Fibroblast of villous mesenchyme (primary cell): Measurements from ENCODE around the gene HSD11B2. TPM values are rescaled to one million over a fixed set of nuclear protein-coding genes. Genes with fewer than 3 reads are reported as not detected.
A peak's percentile ranks its signal among the peaks of the same experiment; 100 is the strongest.

Source experiments
- DNase-seq: peaks from one replicate; pipeline ENCODE4 v3.0.0-alpha.2; 2010; ENCODE audit warnings: low read depth
- H3K4me3 ChIP-seq: 2 replicates; pipeline ENCODE4 v1.5.1; 2011; ENCODE audit warnings: low read depth, mild to moderate bottlenecking, low read length
- total RNA-seq: library from RNA; depleted of rRNA; stranded (reverse); fragments of >200 nt; gene quantifications from 2 replicates; pipeline ENCODE4 v1.2.3, GENCODE V29; 2012
- TF ChIP-seq, protein P1 (sequence below): IDR thresholded peaks from 2 replicates; pipeline ENCODE4 v1.5.1; 2012; ENCODE audit warnings: low read depth, mild to moderate bottlenecking, low read length; ENCODE audit not compliant: insufficient read depth

Gene HSD11B2
- total RNA-seq, 1 donor, result not detected

DNA sequence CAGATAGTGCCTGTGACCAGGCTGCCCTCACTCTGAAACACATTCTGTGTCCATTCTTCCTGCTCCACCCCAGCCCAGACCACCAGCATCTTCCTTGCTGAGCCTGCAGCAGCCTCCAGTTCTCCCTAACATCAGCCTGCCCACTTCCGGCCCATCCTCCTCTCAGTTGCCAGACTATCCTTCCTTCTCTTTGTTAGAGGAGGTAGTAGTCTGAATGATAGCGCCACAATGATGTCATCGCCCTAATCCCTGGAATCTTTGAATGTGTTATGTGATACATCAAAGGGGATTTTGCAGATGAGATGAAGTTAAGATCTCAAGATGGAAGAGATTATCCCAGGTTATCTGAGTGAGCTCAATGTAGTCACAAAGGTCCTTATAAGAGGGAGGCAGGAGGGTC lies 11.4 kb upstream of the HSD11B2 start:
- no peak overlapping the region for H3K4me3 ChIP-seq
- DNase-seq, result no peak
- TF ChIP-seq, protein P1, sequence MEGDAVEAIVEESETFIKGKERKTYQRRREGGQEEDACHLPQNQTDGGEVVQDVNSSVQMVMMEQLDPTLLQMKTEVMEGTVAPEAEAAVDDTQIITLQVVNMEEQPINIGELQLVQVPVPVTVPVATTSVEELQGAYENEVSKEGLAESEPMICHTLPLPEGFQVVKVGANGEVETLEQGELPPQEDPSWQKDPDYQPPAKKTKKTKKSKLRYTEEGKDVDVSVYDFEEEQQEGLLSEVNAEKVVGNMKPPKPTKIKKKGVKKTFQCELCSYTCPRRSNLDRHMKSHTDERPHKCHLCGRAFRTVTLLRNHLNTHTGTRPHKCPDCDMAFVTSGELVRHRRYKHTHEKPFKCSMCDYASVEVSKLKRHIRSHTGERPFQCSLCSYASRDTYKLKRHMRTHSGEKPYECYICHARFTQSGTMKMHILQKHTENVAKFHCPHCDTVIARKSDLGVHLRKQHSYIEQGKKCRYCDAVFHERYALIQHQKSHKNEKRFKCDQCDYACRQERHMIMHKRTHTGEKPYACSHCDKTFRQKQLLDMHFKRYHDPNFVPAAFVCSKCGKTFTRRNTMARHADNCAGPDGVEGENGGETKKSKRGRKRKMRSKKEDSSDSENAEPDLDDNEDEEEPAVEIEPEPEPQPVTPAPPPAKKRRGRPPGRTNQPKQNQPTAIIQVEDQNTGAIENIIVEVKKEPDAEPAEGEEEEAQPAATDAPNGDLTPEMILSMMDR, result no peak

DNA sequence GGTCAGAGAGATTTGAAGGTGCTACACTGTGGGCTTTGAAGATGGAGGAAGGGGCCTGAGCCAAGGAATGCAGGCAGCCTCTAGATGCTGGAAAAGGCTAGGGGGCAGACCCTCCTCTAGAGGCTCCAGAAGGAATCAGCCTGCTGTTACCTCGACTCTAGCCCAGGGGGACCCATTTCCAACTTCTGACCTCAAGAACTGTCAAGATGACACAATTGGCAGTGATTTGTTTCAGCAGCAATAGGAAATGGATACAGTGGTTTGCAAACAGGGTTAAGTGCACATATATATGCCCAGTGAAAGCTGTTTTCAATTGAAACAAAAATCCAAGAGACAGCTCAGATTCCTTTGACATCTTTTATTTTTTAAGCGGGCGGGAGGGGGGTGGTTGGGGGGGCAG lies 11.0 kb upstream of the HSD11B2 start:
- no peak overlapping the region for H3K4me3 ChIP-seq
- TF ChIP-seq, protein P1, result no peak
- DNase-seq, result no peak

DNA sequence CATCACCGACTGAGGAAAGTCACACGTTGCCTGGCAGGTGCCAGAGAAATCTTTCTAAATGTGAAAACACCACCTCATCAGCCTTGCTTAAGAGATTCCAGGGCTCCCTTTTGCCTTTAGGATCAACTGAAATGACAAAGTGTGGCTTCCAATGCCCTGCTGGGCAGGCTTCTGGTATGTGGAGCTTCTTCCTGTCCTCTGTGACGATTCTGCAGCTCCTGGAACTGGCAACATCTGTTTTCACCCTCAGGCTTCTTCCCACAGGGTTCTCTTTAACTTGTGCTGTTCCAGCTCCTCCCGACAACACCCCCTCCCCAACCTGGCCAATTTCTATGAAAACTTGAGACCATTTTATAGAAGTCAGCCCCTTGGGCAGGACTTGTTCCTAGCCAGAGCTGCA lies 9.9 kb upstream of the HSD11B2 start:
- DNase-seq, result no peak
- TF ChIP-seq, protein P1, result no peak

DNA sequence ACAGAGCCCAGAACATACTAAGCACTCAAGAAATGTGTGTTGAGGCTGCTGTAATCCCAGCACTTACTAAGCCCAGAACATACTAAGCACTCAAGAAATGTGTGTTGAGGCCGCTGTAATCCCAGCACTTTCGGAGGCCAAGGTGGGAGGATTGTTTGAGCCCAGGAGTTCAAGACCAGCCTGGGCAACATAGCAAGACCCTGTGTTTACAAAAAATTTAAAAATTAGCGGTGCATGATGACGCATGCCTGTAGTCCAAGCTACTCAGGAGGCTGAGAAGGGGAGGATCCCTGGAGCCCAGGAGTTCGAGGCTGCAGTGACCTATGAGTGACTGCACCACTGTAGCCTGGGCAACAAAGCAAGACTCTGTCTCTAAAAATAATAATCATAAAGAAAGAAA lies 7.9 kb upstream of the HSD11B2 start:
- TF ChIP-seq, protein P1, result no peak
- no peak for DNase-seq
- no peak overlapping the region for H3K4me3 ChIP-seq

More for the DNA sequence above, 9.9 kb upstream of the HSD11B2 start:
- no peak overlapping the region for H3K4me3 ChIP-seq

DNA sequence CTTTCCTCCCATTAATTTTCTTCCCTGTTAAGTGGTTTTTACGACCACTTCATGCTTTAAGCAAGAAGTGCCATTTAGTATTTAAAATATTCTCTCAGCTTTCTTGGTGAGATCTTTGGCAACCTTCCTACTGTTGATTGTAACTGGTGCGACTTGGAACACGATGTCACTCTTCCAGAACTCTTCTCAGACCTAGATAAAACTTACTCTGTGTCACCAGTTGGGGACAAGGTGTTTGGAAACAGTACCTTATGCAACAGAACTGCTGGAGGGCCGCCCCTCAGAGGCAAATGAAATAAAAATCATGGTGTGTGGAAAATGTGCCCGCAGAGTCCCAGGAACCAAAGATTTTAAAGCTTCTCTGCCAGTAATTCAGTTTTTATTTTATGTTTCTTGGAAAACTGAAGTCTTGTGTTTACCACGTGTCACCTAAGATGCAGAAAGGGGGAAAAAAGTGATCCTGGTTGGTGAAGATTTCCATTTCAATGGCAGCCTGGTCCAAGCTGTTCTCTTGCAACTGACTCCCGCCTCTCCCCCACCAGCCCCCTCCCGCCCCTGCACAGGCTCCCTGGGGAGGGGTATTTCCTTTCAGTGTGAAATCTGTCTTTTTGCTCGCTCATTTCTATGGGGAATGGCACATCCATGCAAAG lies 7.2 kb upstream of the HSD11B2 start:
- DNase-seq, result no peak
- TF ChIP-seq, protein P1, result no peak
- H3K4me3 ChIP-seq, result no peak overlapping the region

DNA sequence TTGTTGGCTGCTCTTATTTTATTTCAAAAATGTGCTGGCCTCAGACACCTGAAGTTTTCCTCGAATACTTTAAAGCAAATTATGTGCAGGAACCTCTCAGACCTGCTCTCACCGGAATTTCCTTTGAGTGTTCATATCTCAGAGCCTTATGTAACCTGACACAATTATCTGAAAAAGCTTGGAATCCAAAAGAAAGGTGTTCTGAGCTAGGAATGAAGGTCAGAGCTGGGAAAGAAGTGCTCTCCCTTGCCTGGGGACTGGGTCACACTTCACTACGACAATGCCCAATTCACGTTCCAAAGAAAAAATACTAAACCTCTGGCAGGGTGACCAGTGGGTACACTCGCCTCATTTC lies 6.7 kb upstream of the HSD11B2 start:
- no peak overlapping the region for H3K4me3 ChIP-seq
- TF ChIP-seq, protein P1, result no peak
- DNase-seq, result no peak

DNA sequence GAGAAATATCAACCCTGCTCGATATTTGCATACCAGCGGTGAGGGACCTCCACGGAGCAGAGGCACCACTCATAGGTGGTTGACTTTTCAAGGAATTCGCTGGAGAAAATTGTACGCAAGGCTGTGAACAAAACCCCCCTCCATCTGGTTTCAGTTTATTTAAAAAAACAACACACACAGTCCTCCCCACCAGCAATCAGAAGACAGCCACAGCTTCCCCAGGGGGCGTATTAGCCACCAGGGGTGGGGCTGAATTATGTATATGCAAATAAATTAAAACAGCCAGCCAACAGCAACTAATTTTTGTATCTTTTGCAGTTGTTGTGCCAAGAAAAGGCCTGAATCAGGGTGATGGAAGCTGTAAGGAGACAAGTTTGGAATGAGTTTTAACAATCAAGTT lies 5.9 kb upstream of the HSD11B2 start:
- DNase-seq, result peak; percentile 25
- H3K4me3 ChIP-seq, result no peak overlapping the region
- TF ChIP-seq, protein P1, result no peak
